Activated naive CD4-positive, alpha-beta T cell treated with anti-CD3 and anti-CD28 coated beads, Interleukin-2, amount 50 U/mL, for 16 hours (primary cell): ENCODE data around the gene POLR2C.
"Not testable (repeated sequence)": the region's sequence is repeated elsewhere in the genome, so short reads cannot be mapped to it uniquely, and the experiment has no call there.

Experiments
- DNase-seq: peaks from one replicate; pipeline ENCODE4 v3.0.0-alpha.2; 2020

Gene POLR2C

GRCh38 chr16:57462209-57462977 lies at the start of gene POLR2C:
Gene POLR2C (plus strand): TSS chr16:57462679. CDS start chr16:57462725, 46 bp downstream.
- peak; percentile 94 for DNase-seq

- no peak for DNase-seq
Measured at GRCh38 chr16:57413301-57413730, 49.2 kb upstream of the POLR2C start.

- no peak for DNase-seq
Measured at GRCh38 chr16:57413733-57414132, 48.7 kb upstream of the POLR2C start.

DNA sequence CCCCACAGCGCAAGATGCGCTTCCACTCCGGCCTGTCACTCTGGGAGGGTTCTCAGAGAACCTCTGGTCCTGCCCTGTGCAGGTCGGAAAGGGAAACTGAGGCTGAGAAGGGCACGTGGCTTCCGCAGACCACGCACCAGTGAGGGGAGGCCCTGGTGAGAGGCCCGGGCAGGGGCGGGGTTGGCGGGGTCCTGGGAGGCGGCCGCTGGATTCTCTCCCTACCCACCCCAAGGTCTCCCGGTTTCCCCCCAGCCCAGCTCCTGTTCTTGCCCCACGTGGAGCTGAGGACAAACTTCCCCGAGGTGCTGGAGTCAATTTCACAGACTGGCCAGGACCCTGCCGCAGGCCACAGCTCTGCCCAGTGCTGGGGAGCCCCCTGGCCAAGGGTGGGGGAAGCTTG lies 46.4 kb upstream of the POLR2C start:
- DNase-seq, result no peak

GRCh38 chr16:57419506-57419905 lies 43.0 kb upstream of the POLR2C start:
- no peak for DNase-seq

- DNase-seq, result no peak
Measured at GRCh38 chr16:57422026-57422944, 40.2 kb upstream of the POLR2C start.

DNA sequence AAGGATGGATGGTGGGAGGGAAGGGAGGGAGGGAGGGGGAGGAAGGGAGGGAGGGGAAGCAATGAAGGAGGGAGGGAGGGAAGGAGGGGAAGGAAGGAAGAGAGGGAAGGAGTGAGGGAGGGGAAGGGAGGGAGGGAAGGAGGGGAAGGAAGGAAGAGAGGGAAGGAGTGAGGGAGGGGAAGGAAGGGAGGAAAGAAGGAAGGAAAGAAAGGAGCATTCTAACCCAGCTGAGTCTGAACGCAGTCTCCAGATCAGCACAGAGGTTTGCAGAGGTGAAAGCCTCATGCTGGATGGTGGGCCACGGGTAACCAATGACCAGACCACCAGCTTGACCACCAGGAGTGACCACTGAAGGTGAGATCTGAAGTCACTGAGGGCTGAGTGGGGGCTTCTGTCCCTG lies 39.3 kb upstream of the POLR2C start:
- DNase-seq, result no peak

DNA sequence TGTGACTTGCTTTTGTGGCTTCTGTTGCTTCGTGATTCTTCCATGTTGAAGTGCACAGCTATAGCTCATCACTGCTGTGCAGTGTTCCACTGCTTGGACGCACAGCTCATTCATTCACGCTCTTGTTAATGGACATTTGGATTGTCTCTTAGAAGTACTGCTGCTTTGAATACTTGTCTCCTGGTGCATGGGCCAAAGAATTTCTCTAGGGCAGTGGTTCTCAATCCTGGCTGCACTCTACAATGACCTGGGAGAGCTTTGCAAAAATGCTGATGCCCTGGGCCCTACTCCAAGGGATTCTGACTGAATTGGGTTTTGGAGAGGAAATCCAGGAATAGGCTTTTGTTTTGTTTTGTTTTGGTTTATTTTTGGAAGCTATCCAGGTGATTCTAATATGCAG lies 37.9 kb upstream of the POLR2C start:
- DNase-seq, result no peak

- no peak for DNase-seq
Measured at GRCh38 chr16:57426356-57426755, 36.1 kb upstream of the POLR2C start.

- DNase-seq, result no peak
Measured at GRCh38 chr16:57427307-57427706, 35.2 kb upstream of the POLR2C start.

- DNase-seq, result no peak
Measured at GRCh38 chr16:57427824-57428223, 34.7 kb upstream of the POLR2C start.

DNA sequence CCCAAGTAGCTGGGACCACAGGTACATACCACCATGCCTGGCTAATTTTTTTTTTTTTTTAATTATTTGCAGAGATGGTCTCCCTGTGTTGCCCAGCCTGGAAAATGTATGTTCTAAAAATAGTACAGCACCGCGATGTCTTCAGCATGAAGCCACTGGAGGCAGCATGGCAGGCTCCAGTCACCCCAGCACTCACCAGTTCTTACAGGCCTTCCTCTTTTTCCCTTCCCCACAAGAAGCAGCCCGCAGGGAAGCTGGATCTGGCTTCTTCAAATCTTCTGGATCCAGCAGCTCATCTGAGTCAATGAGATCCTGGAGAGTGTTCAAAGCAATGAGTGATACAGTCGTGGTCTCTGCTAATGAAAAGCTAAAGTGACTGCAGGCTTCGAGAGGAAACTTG lies 31.5 kb upstream of the POLR2C start:
- DNase-seq, result no peak

DNA sequence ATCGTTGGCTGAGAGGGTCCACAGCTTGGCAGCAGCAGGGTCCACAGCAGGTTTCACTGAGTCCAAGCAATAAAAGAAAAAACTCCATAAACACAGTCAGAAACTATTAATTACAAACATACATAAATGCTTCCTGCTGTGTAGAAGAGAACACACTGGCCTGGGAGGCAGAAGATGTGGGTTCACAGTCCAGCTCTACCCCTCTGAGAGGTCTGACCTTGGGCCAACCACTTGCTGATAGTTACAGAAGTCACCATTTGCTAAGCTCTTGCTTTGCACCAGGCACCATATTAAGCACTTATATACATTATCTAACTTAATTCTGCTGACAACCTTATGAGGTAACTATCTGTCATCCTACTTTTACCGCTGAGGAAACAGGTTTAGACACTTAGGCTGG lies 30.0 kb upstream of the POLR2C start:
- no peak for DNase-seq

GRCh38 chr16:57432989-57433388 lies 29.5 kb upstream of the POLR2C start:
- DNase-seq, result no peak

DNA sequence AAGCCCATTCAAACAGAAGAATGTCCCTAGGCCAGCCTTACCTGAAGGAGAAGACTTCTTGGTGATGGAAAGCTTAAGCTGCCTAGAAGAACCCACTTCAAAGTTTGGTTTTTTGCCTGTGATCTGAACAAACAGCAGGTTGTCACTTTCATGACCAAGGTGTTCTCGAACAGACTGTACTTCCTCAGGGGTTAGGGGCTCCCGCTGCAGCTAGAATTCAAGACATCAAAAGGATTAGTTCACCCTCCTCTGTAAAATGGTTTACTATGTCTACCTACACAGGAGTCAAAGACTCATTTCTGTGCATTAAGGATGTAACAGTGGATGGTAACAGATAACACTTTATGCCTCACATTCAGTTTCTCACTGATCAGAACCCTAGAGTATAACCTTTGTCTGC lies 28.5 kb upstream of the POLR2C start:
- no peak for DNase-seq

DNA sequence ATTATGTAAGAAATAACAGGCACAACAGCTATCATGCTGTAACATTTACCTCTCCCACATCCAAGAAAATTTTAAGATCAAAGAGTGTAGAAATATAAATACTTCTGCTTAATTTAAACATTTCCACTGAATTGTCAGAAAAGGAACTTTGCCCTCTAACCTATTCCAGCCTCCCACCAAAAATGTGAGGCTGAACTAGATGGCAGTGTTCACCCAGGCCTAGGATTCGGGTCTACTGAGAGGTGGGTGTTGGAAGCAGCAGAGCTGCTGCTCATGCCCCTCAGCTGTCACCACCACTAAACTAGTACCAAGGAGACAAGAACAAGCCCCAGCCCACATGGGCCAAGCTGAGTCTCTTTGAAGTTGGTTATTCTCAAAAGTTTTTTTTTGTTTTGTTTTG lies 26.6 kb upstream of the POLR2C start:
- DNase-seq, result no peak

GRCh38 chr16:57439947-57440346 lies 22.5 kb upstream of the POLR2C start:
- DNase-seq, result not testable (repeated sequence)

GRCh38 chr16:57440551-57440950 lies 21.9 kb upstream of the POLR2C start:
- DNase-seq, result not testable (repeated sequence)

DNA sequence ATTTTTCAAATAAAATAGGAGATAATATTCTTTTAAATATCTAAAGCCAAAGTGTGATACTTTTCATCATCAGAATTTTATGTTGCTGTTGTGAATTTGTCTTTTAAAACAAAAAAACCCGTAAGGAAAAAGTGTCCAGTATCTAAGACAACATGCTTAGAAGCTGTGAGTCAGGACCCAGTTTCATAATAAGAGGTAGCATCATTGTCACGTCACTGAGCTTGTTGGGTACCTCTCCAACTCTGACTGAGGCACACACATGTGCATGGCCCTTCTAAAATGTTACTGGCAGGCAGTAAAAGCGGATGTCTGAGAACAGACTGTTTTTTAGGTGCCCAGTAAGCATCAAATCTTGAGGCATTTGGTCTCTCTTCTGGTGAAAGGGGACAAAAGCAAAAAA lies 17.8 kb upstream of the POLR2C start:
- DNase-seq, result no peak

GRCh38 chr16:57445510-57445909 lies 17.0 kb upstream of the POLR2C start:
- no peak for DNase-seq

DNA sequence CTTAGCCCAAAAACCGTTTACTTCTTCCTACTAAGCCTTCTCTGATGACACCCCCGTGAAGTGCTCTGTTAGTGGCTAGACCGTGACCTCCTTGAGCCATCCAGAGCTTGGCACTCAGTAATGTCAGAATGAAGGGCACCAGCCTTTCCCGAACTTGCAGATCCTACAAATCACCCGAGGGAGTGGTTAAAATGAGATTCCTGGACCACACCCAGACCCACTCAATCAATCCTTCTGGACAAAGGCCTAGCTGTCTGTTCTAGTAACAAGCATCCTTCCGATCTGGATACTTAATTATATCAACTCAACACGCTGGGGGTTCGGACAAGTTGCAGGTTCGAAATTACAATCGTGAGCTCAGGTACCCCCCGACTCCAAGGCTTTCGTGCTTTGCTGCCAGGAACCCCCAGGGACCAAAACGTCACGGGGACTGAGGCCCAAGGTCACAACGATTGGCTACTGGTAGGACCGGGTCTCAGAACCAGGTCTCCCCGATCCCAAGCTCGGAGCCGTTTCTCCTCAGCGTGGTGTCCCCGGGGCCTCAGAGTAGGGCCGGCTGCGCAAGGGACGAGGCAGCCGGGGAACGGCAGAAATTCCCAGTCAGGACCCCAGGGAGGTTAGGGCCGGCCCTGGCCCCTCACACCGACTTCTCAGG lies 15.8 kb upstream of the POLR2C start:
- DNase-seq, result peak; percentile 26

DNA sequence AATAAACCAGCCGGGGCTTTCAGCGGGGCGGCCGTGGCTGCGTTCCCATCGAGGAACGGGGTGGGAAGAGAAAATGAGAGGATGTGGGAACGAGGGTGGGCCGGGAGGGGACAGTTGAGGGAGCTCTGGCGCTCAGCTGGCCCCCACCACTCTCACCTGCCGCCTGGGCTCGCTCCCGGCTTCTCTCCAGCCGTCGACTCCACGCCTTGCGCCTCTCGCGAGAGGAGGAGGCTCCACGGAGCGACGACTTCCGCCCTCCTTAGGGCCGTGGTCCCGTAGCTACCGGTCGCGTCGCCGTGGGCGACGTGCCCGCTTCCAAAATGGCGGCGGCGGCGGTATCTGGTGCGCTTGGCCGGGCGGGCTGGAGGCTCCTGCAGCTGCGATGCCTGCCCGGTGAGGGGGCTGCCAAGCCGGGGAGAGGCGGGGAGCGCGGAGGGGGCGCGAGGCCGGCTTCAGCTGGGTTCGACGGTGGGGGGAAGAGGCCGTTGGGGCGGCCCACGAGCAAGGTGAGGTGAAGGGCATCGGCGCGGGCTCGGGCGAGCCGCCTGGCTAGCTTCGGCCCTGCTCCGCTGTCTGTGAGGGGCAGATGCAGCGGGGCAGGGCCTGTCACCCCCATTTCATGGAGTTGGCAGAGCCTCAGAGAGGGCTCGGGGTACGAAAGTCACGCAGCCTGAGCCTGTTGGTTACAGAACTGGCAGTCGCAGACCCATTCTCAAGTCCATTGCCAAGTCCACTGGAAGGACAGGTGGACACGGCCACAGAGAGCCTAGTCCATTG lies 15.1 kb upstream of the POLR2C start, which contains the start of the genes CIAPIN1 and COQ9:
TSS of gene CIAPIN1 (minus strand) at position 200 of the 777 bp plus-strand sequence. CDS start 6,457 bp downstream, outside the sequence.
TSS of gene COQ9 (plus strand) at position 294 of the 777 bp plus-strand sequence. CDS start at position 321, 27 bp downstream.
- DNase-seq, result peak; percentile 93
